RWPE1 (cell line): ENCODE data around the gene OR51D1.

Experiments
- CTCF ChIA-PET: fragments of 350-600 bp; sonication (Branson Sonifier 250); formaldehyde crosslinking; extraction: SDS; loops from one replicate; lab custom pipeline; 2021; lab: Yijun Ruan, JAX
- POLR2A ChIA-PET: fragments of 400-600 bp; formaldehyde crosslinking; extraction: SDS; loops from one replicate; lab custom pipeline; 2020; ENCODE audit warnings: antibody characterized with exemption; ENCODE audit not compliant: low non-redundant PET; lab: Yijun Ruan, JAX
- DNase-seq: peaks from one replicate; pipeline ENCODE4 v3.0.0; 2012; ENCODE audit warnings: low spot score
- H3K27ac ChIP-seq: fragments of 450-650 bp; 2 replicates; pipeline ENCODE4 v1.5.1; 2017
- TF ChIP-seq, protein P1 (sequence below): fragments of 450-650 bp; conservative IDR thresholded peaks from 2 replicates; pipeline ENCODE4 v1.5.1; 2017; ENCODE audit warnings: low read depth, mild to moderate bottlenecking

Gene OR51D1

DNA sequence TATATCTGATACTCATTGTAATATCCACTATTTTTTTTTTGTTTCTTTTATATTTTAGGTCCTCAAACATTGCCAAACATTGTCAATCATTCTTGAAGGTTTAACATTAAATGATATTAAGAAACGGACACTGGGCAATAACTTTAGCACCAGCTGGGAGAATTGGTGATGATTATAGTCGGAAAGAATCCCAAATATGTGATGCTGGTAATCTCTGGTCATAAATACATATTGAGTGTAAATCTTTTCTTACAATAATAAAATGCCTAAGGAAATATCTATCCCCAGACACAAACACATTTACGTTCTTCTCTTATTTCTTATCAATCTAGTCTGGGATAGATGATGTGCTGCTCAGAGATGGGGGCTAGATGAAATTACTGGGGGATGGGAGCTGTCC is 35.2 kb downstream of the OR51D1 start:
- ChIA-PET POLR2A (no interaction called here), CTCF (interaction anchor here (0.7 kb wide), 1 partner anchor 44 kb away, joined by 4 read pairs; no protein-coding TSS in a partner anchor)
- TF ChIP-seq, protein P1, sequence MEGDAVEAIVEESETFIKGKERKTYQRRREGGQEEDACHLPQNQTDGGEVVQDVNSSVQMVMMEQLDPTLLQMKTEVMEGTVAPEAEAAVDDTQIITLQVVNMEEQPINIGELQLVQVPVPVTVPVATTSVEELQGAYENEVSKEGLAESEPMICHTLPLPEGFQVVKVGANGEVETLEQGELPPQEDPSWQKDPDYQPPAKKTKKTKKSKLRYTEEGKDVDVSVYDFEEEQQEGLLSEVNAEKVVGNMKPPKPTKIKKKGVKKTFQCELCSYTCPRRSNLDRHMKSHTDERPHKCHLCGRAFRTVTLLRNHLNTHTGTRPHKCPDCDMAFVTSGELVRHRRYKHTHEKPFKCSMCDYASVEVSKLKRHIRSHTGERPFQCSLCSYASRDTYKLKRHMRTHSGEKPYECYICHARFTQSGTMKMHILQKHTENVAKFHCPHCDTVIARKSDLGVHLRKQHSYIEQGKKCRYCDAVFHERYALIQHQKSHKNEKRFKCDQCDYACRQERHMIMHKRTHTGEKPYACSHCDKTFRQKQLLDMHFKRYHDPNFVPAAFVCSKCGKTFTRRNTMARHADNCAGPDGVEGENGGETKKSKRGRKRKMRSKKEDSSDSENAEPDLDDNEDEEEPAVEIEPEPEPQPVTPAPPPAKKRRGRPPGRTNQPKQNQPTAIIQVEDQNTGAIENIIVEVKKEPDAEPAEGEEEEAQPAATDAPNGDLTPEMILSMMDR = no peak
- no peak for DNase-seq
- H3K27ac ChIP-seq = no peak overlapping the region

DNA sequence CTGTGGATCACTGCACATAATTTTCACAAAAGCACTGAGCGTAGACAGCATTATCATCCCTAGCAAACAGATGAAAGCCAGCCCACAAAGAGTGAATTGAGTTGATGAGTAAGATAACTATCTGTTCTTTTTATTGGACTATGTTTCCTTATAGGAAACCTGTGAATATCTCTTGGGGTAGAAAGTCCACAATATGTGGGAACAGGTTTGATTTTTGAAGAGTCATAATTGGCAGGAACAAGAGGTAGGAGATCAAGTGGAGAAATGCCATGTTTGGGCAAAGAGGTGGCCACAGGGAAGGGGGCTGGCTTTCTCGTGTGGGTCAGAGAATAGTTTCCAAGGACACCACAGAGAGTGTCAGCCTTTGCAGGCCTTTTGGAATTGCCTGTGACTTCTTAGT is 36.5 kb downstream of the OR51D1 start:
- TF ChIP-seq, protein P1 = no peak
- no peak for DNase-seq
- ChIA-PET POLR2A (no interaction called here), CTCF (no interaction called here)
- no peak overlapping the region for H3K27ac ChIP-seq

DNA sequence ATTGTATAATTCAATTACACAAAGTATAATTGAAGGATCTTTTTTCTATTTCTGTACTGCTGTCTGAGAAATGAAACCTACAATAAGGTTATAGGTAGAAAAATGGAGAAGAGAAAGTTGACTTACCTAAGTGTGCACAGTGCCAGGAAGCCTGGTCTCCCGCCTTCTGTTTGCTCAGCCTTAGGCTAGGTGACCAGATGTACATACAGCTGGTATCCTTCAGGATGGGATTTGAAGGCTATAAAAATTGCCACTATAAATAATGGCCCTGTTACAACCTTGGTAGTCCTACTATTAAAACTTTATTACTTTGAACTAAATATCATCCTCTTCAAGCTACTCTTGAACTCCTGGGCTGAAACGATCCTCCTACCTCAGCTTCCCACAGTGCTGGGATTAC is 40.7 kb downstream of the OR51D1 start:
- H3K27ac ChIP-seq = no peak overlapping the region
- CTCF ChIA-PET = no interaction called here
- no peak for DNase-seq
- TF ChIP-seq, protein P1 = no peak
- POLR2A ChIA-PET = no interaction called here

DNA sequence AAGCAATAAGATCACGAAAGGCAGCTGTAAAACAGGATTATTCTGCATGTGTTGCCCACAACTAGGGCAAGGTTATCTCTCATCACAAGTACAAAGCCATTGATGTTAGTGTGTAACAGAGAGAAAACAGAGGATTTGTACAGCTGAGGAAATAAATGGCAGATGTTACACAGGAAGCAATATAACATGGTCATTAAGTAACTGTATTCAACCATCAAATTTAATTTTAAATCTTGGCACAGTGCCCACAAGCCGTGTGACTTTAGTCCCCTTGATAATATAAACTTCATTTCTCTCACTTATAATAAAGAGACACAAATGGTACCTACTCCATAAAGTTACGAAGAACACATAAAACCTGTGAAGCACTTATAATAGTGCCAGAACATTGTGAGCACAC is 43.1 kb downstream of the OR51D1 start:
- DNase-seq = no peak
- ChIA-PET POLR2A (no interaction called here), CTCF (no interaction called here)
- TF ChIP-seq, protein P1 = no peak
- no peak overlapping the region for H3K27ac ChIP-seq

DNA sequence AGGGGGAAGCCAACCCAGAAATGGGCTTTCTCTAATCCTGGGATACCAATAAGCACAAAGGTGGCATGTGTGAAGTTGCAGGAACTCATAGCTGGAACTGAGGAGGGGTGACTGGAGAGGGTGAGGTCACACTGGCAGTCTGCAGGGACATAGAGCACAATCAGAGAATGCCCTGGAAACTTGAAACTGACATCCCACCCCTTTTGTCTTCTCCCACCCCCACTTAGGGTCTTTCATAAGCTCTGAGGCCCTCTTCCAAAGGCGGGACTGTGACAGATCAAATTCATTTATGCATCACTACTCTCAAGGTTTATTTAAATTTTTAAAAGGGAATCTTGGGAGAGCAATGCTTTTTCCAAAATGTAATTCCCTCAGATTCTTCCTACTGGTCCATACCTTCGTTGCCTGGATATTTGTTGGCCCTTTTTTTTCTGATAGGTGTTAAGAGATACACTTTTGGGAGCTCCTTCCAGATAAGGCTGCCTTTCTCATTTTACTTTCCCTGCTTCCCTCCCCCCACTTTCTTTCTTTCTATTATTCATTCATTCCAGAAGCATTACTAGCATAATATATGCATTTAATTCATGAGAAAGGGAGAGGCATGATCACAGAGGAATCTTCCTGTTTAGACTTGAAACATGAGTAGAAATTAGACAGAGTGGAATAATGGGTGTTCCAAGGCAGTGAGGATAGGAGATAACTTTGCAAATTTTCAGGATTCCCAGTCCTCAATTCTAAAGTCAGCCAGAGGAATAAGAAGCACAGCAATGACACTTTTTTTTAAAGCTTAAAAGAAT is 45.5 kb downstream of the OR51D1 start:
- no peak overlapping the region for H3K27ac ChIP-seq
- ChIA-PET CTCF (interaction anchor here (0.6 kb wide), 1 partner anchor 505 kb away, joined by 3 read pairs; no protein-coding TSS in a partner anchor), POLR2A (no interaction called here)
- TF ChIP-seq, protein P1 = no peak
- peak; percentile 26 for DNase-seq

DNA sequence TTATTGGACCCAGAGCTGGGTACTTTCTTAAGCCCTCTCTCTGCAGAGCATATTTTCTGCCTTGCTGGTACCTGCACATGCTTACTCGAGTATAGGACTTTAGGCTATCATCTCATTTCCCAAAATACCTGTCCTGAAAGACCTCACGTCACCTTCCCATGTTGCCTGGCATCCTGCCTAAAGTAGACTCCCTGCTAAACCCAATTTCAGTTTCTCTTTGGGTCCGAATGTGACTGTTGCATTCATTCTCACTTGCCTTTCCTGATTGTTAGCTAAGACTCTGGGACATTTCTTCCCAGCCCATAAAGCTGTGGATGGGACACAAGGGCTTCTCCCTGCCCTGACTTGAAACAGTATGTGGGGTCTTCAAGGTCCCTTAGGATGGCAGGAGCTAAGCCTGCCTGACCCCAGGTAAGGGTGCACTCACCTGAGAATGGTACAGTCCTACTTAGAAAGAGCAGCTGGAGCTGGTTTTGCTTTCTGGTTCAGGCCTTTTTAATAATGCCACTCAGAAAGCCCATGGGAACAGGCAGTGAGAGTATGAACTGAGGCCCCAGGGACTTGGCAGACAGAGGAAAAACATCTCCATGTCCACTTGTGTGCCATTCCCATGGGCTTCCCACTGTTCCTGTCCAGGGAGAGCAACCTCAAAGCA is 47.5 kb downstream of the OR51D1 start:
- no peak for DNase-seq
- CTCF ChIA-PET = no interaction called here

More for the DNA sequence above, 47.5 kb downstream of the OR51D1 start:
- TF ChIP-seq, protein P1 = no peak
- POLR2A ChIA-PET = no interaction called here
- H3K27ac ChIP-seq = no peak overlapping the region
